Stomach (tissue), 4 donors: ENCODE measurements around the gene PLCH2.

Source experiments
- CTCF ChIP-seq, 7 experiments: fragments of 450-650 bp in 4 of 7; fragments of 200-600 bp in 3 of 7; sonication (generic) in 3 of 7; IDR thresholded peaks; one replicate each; pipeline ENCODE4 v1.5.1; 2016 to 2019; ENCODE audit warnings: antibody characterized with exemption in 7 of 7, control low read depth in 2 of 7, mild to moderate bottlenecking in 1 of 7
- POLR2A ChIP-seq, 4 donors: fragments of 450-650 bp; IDR thresholded peaks; one replicate each; pipeline ENCODE4 v1.6.1; 2016; ENCODE audit warnings: antibody characterized with exemption in 4 of 4, control low read depth in 2 of 4, mild to moderate bottlenecking in 1 of 4, moderate library complexity in 1 of 4
- POLR2AphosphoS5 ChIP-seq, 3 donors: sonication (generic); formaldehyde crosslinking; IDR thresholded peaks; one replicate each; pipeline ENCODE4 v1.6.1; 2016; ENCODE audit warnings: antibody characterized with exemption in 3 of 3

GRCh38 chr1:2518528-2518927 lies 42.4 kb downstream of the PLCH2 start:
- TF ChIP-seq CTCF (IDR thresholded peaks at IDR 0.05): no peak
- TF ChIP-seq POLR2A (IDR thresholded peaks at IDR 0.05): no peak
- TF ChIP-seq POLR2AphosphoS5 (IDR thresholded peaks at IDR 0.05): no peak
